GOT3 (cell line): ENCODE measurements around the gene E2F7.
A peak's percentile ranks its signal among the peaks of the same experiment; 100 is the strongest.

Experiments
- DNase-seq: peaks from one replicate; lab custom pipeline; 2025; ENCODE audit warnings: mixed read lengths; lab: John Stamatoyannopoulos, UW

The E2F7 gene

GRCh38 chr12:77013091-77013490 lies 52.3 kb downstream of the E2F7 start:
- DNase-seq: no peak

DNA sequence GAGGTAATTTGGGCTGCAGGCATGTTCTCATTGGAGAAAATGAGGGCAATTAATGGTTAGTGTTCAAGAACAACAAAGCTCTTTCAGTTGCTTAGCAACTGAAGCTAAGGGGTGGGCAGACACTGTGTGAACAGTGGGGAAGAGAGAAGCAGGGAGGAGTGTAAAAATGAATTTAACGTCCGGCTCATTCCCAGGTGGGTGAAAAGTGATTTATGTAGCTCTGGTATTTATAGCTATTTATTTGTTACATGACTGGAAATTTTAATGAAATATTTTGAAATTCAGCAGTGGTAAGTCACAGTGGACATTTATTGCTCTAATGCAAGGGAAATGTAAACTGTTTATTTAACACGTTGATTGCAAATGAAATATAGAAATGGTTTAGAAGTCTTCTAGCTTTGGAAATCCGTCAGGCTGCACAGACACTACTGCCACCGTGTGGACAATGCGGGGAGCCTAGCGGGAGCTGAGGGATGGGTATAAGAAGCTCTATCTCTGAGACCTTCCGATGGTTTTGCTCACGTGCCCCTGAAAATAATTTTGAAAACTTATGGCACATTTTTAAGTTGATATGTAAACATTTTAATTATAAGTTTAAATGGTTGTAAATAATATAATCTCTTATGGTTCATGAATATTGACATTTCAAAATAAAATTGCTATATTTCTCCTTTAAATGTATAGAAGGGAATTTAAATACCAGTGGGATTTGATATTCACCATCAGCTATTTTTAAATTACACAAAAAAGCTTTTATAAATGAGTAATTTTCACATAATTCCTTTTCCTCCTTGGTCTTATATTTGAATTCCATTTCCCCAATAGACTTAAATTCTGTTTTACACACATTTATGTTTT lies 54.4 kb downstream of the E2F7 start:
- peak; percentile 95 for DNase-seq

- no peak for DNase-seq
These were observed 57.9 kb downstream of the E2F7 start for GRCh38 chr12:77007476-77007875.

DNA sequence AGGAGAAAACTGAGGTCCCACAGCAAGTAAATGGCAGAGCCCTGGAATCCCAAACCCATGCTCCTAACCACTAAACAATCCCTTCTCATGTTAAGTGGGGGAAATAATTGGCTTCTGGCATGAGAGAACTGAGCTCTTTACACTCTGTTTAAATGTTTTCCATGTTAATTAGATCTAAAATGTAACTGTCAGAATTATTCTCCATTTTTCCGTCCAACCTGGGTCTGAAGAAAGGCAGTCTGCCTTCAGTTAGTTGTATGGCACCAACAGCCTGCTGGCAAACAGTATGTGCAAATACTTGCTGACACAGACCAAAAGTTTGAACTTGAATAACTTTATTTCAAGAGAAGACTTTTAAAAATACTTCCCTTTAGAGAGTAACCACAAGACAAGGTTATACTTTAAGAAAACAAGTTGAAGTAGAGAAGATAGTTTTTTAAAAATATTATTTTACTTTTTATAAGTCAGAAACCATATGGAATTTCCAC lies 59.7 kb downstream of the E2F7 start:
- no peak for DNase-seq

DNA sequence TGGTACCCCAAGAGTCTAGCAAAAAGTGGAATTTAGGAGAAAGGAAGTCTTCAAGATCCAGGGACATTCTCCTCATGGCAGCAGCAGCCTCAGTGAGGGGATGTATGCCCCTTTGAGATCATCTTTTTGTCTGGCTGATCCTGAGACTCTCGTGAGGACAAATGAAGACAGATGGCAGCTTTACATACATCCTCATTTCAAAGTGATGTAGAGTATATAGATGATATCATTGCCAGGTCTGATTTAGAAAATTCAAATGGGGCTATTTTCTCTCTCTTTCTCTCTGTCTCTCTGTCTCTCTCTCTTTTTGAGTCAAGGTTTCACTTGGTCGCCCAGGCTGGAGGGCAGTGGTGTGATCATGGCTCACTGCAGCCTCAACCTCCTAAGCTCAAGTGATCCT lies 61.5 kb downstream of the E2F7 start:
- no peak for DNase-seq

DNA sequence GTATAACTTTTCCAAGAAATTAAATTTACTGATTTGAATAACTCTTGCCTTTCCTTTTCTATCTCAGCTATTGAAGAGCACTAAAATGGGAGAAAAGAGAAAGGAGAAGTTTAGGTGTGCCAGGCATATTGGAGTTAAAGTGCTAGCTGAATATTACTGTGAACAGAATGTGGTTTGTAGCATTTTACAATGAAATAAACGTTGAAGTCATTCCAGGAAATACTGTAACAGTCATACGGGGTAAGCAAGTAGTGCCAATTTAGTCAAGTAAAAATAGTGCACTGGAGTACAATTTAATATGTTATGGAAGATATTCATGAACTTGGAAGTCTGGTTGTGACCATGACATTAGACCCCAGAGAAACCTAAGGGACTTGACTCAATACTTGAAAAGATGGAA lies 62.1 kb downstream of the E2F7 start:
- no peak for DNase-seq

DNA sequence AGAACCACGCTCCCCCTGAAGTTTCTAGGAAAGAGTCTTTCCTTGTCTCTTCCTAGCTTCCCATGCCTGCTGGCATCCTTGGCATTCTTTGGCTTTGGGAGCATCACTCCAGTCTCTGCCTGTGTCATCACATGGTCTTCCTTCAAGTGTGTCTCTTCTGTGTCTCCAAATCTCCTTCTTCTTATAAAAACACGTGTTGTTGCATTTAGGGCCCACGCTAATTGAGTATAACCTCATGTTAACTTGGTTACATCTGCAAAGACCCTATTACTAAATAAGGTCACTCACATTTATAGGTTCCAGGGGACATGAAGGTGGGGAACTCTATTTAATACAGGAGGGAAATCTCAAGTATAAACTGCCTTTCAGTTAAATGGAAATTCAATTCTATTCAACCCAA lies 63.0 kb downstream of the E2F7 start:
- DNase-seq: no peak

- no peak for DNase-seq
These were observed 64.1 kb downstream of the E2F7 start for GRCh38 chr12:77001276-77001675.

DNA sequence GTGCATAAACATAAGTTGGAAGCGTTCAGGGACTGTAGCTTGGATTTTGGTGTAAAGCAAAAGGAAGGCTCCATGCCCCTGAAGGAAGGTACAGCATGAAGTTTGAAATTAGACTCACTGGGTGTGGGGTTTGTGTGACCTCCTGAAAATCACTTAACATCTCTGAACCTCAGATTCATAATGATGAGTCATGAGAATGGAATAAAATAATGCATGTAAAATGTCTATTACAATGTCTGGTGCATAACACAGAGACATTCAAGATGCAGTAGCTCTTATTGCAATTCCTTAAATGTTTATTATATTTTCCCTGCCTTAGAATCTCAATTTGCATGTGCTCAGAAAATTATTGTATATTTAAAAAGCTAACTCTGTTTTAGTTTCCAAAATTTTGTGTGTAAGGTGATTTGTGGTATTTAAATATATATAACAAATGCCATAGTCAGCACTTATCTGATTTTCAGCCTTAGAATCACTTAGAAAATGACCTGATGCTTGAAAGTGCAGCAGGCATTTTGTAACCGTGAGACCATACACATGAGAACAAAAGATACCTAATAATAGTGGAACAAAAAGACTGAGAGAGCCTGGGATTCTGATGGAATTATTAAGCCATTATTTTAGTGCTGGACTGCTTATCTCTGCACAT lies 66.3 kb downstream of the E2F7 start:
- DNase-seq: no peak

GRCh38 chr12:76998386-76998785 lies 67.0 kb downstream of the E2F7 start:
- no peak for DNase-seq

DNA sequence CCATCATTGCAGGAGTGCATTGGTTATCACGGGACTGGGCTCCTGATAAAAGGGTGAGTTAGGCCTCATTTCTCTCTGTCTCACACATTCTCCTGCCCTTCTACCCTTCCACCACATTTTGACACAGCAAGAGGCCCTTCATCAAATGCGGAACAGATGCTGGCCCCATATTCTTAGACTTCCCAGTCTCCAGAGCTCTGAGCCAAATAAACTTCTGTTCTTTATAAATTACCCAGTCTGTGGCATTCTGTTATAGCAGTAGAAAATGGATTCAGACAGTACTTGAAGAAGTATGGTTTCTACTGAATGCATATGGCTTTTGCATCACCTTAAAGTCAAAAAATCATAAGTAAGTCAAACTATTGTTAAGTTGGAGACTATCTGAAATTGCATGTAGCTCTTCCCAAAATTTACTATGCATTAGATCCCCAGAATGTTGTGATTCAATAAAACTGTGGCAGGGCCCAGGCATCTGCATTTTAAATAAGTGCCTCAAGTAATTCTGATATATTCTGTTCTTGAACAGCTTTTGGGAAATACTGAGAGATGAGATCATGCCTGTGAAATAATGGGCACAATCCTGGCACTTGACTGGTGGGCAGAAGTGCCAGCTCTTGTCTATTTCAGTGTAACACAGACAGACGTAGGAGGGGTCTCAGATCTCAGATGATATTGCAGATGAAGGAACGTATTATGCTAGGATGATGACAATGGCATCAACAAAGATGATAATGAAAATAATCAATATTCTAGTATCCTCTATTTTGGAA lies 68.2 kb downstream of the E2F7 start:
- DNase-seq: no peak

- DNase-seq: no peak
These were observed 74.7 kb downstream of the E2F7 start for GRCh38 chr12:76990716-76991115.

GRCh38 chr12:76984566-76984965 lies 80.8 kb downstream of the E2F7 start:
- no peak for DNase-seq

GRCh38 chr12:76983420-76983819 lies 81.9 kb downstream of the E2F7 start:
- DNase-seq: no peak

DNA sequence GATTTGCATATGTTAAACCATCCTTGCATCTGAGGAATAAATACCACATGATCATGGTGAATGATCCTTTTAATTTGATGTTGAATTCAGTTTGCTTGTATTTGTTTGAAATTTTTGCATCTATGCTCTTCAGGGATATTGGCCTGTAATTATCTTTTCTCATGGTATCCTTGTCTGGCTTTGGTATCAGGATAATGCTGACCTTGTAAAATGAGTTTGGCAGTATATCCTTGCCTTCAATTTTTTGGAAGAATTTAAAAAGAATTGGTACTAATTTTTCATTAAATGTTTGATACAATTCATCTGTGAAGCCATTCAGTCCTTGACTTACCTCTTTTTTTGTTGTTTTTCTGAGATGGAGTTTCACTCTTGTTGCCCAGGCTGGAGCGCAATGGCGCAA lies 85.2 kb downstream of the E2F7 start:
- no peak for DNase-seq

DNA sequence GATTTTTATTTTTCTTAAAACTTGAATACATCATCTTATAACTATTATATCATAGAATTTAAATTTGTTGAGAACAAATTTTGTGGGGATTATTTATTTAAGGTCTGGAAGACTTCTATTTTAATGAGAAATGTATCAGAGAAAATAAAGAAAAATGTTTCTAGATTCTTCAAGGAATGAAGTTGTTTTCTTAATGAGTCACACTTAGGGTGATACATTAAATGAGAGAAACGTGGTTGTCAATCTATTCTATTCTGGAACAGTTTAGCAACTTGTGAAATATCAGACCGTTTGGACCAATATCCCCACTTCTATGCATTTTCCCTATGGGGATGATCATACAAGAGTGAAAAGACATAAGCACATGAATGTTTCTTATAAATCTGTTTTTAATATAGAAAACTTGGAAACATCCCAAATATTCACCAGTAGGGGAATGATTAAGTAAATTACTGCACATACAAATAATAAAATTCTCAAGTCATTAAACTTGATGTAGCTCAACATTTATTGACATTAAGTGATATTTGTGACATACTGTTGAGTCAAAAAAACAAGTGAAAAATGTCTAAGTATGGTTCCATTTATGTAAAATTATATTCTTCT lies 88.5 kb downstream of the E2F7 start:
- DNase-seq: no peak
